ENCODE results near the gene ZNF205. TPM values are rescaled to one million over a fixed set of nuclear protein-coding genes. Genes with fewer than 3 reads are reported as not detected.

ZNF205 gene
- polyA plus RNA-seq, 1 of the 3 experiments (the other 2 are of a cell fraction): 9.7 TPM

- TF ChIP-seq USF1 (IDR thresholded peaks at IDR 0.05; ENCODE audit: borderline replicate concordance, low read depth): no peak
- no peak for TF ChIP-seq USF2 (IDR thresholded peaks at IDR 0.05; ENCODE audit: borderline replicate concordance, low read depth, low read length)
- TF ChIP-seq TEAD4 (IDR thresholded peaks at IDR 0.05; ENCODE audit: borderline replicate concordance, insufficient read depth): no peak
- TF ChIP-seq SIN3A (IDR thresholded peaks at IDR 0.05; ENCODE audit: borderline replicate concordance, low read depth, low read length): no peak
- TF ChIP-seq PBX3 (IDR thresholded peaks at IDR 0.05): no peak
These were observed 15.4 kb downstream of the ZNF205 start (continued) for GRCh38 chr16:3127745-3128144.

GRCh38 chr16:3129137-3130131 is 17.0 kb downstream of the ZNF205 start:
- H3K9ac ChIP-seq: no peak overlapping the region
- no peaks in the 10 kb centered on the region for H3K27me3 ChIP-seq (ENCODE audit: insufficient read depth)
- POLR2A ChIA-PET: interaction anchor here (1.4 kb wide), 1 partner anchor 70 kb away, joined by 6 read pairs; no protein-coding TSS in a partner anchor
- H3K4me3 ChIP-seq (ENCODE audit: low read depth in 2 of 2, low read length in 1 of 2): peak overlapping the region in 1 of 2 experiments; percentile 41; a peak in 2 of 4 replicates
- H3K4me2 ChIP-seq: peak overlapping the region; percentile 43; the same call in 1 of the 2 replicates
- 40% methylated on average over 23 of the region's 28 CpGs for WGBS (ENCODE audit: low lambda C conversion rate)
- peaks cover 4 to 7% of the 10 kb centered on the region in 2 experiments; a peak in 2 of 4 replicates for H3K4me1 ChIP-seq (ENCODE audit: control insufficient read depth in 1 of 2, insufficient read depth in 2 of 2, low read depth in 1 of 2, low read length in 1 of 2)
- no peaks in the 10 kb centered on the region for H3K9me3 ChIP-seq
- CTCF ChIA-PET: interaction anchor here (0.6 to 6.0 kb wide), 42 partner anchors 8 to 723 kb away, joined by 3 to 64 read pairs (median 4); partner anchors contain the start of genes TNFRSF12A, ZNF205 and ZSCAN10
- no peak overlapping the region for H2AFZ ChIP-seq (ENCODE audit: low read depth)
- peaks cover 46% of the 10 kb centered on the region for H3F3A ChIP-seq (replicated peaks; ENCODE audit: insufficient read depth)
- peak; percentile 65 for DNase-seq
- peak overlapping the region; percentile 14 to 35; a peak in 3 of 4 replicates for H3K27ac ChIP-seq (ENCODE audit: low read depth in 2 of 2, low read length in 1 of 2)
- H3K9me2 ChIP-seq: no peaks in the 10 kb centered on the region
- H3K79me2 ChIP-seq (ENCODE audit: insufficient read depth): peaks cover 33% of the 10 kb centered on the region
- peaks cover 8% of the 10 kb centered on the region; the same call in 1 of the 2 replicates for H4K20me1 ChIP-seq (ENCODE audit: insufficient read depth)
- peaks cover 18 to 56% of the 10 kb centered on the region in 2 experiments for H3K36me3 ChIP-seq (replicated peaks in 1 of 2; ENCODE audit: control insufficient read depth in 1 of 2, insufficient read depth in 2 of 2, low read length in 1 of 2)
- TF ChIP-seq GABPA (IDR thresholded peaks at IDR 0.05; ENCODE audit: low read depth): no peak
- TF ChIP-seq FOXM1 (IDR thresholded peaks at IDR 0.05; ENCODE audit: low read depth): no peak
- TF ChIP-seq YY1 (IDR thresholded peaks at IDR 0.05; ENCODE audit: low read depth): no peak
- no peak for TF ChIP-seq RFX5 (IDR thresholded peaks at IDR 0.05; ENCODE audit: low read length)
- TF ChIP-seq RCOR1 (IDR thresholded peaks at IDR 0.05; ENCODE audit: low read length): no peak
- no peak for TF ChIP-seq USF2 (IDR thresholded peaks at IDR 0.05; ENCODE audit: borderline replicate concordance, low read depth, low read length)
- TF ChIP-seq ZBTB33 (IDR thresholded peaks at IDR 0.05; ENCODE audit: borderline replicate concordance, low read depth): no peak
- no peak for TF ChIP-seq MEF2A (IDR thresholded peaks at IDR 0.05; ENCODE audit: borderline replicate concordance, low read depth)
- no peak for TF ChIP-seq USF1 (IDR thresholded peaks at IDR 0.05; ENCODE audit: borderline replicate concordance, low read depth)
- peak; percentile 35 for TF ChIP-seq MXI1 (IDR thresholded peaks at IDR 0.05; ENCODE audit: low read depth, low read length)
- TF ChIP-seq FOSL2 (IDR thresholded peaks at IDR 0.05; ENCODE audit: borderline replicate concordance, low read depth): no peak
- no peak; the same call in 1 of the 2 replicates for TF ChIP-seq POLR2AphosphoS5 (IDR thresholded peaks at IDR 0.05; ENCODE audit: low read depth, low read length)
- no peak for TF ChIP-seq NRF1 (IDR thresholded peaks at IDR 0.05; ENCODE audit: low read depth, low read length)
- TF ChIP-seq CHD2 (IDR thresholded peaks at IDR 0.05; ENCODE audit: low read length, partially characterized antibody): no peak
- TF ChIP-seq SMC3 (IDR thresholded peaks at IDR 0.05; ENCODE audit: low read depth, low read length): peak; percentile 54

All from SK-N-SH (cell line).